BLaER1 treated with 17β-estradiol and CSF1 and Interleukin-3, amounts not matched to agents 10 nM and 100 nM (cell line): ENCODE results near the gene ZBTB49.

ENCODE experiments used
- H3K27ac ChIP-seq, 11 experiments: shearing (Covaris generic); formaldehyde crosslinking; 2 replicates each; pipeline ENCODE4 v1.8.1; 2022
- H3K27me3 ChIP-seq, 11 experiments: shearing (Covaris generic); formaldehyde crosslinking; 2 replicates each; pipeline ENCODE4 v1.8.1; 2022
- H3K36me3 ChIP-seq, 11 experiments: shearing (Covaris generic); formaldehyde crosslinking; 2 replicates each; pipeline ENCODE4 v1.8.1; 2022
- H3K4me1 ChIP-seq, 10 experiments: shearing (Covaris generic); formaldehyde crosslinking; 2 replicates each; pipeline ENCODE4 v1.8.1; 2022
- H3K4me2 ChIP-seq, 11 experiments: shearing (Covaris generic); formaldehyde crosslinking; 2 replicates each; pipeline ENCODE4 v1.8.1; 2022
- H3K4me3 ChIP-seq, 10 experiments: shearing (Covaris generic); formaldehyde crosslinking; 2 replicates each; pipeline ENCODE4 v1.8.1; 2022
- H3K9ac ChIP-seq, 11 experiments: shearing (Covaris generic); formaldehyde crosslinking; 2 replicates each; pipeline ENCODE4 v1.8.1; 2022
- H3K9me3 ChIP-seq, 11 experiments: shearing (Covaris generic); formaldehyde crosslinking; replicated peaks in 1 of 11; 2 replicates each; pipeline ENCODE4 v1.8.1; 2022
- H4K20me1 ChIP-seq, 11 experiments: shearing (Covaris generic); formaldehyde crosslinking; 2 replicates each; pipeline ENCODE4 v1.8.1; 2022
- Cebpa-rat ChIP-seq, 11 experiments: shearing (Covaris generic); IDR thresholded peaks; 2 replicates each; pipeline ENCODE4 v1.8.1; 2022

The ZBTB49 gene

DNA sequence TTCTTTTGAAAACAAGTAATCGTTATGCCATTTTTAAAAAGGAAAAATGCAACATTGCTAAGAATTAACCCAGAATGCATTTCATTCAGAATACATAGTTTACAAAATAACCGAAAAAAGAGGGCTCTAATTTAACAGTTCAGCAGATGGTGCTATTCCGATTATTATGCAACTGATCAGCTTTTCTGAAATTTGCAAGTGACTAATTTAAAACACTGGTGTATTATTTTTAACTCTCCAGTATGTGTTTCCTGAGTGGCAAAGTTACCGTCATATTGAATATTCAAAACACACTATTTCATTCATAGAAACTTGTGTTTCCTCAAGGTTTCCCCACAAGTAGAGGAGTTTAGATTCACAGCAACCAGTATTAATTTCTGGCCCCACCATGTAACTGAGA, 21.1 kb downstream of the ZBTB49 start:
- no peaks in the 10 kb centered on the region for H3K9me3 ChIP-seq
- H3K4me3 ChIP-seq = no peak overlapping the region
- TF ChIP-seq Cebpa-rat (IDR thresholded peaks at IDR 0.05) = no peak
- no peak overlapping the region for H3K4me2 ChIP-seq
- H4K20me1 ChIP-seq = peaks cover 0 to 21% (median 0%) of the 10 kb centered on the region in 11 experiments; a peak in 6 of 22 replicates
- H3K9ac ChIP-seq = no peak overlapping the region
- H3K4me1 ChIP-seq = peaks cover 0 to 11% (median 0%) of the 10 kb centered on the region in 10 experiments; a peak in 4 of 20 replicates
- no peaks in the 10 kb centered on the region for H3K27me3 ChIP-seq
- H3K36me3 ChIP-seq = peaks cover 31 to 77% (median 65%) of the 10 kb centered on the region in 11 experiments
- H3K27ac ChIP-seq = no peak overlapping the region

DNA sequence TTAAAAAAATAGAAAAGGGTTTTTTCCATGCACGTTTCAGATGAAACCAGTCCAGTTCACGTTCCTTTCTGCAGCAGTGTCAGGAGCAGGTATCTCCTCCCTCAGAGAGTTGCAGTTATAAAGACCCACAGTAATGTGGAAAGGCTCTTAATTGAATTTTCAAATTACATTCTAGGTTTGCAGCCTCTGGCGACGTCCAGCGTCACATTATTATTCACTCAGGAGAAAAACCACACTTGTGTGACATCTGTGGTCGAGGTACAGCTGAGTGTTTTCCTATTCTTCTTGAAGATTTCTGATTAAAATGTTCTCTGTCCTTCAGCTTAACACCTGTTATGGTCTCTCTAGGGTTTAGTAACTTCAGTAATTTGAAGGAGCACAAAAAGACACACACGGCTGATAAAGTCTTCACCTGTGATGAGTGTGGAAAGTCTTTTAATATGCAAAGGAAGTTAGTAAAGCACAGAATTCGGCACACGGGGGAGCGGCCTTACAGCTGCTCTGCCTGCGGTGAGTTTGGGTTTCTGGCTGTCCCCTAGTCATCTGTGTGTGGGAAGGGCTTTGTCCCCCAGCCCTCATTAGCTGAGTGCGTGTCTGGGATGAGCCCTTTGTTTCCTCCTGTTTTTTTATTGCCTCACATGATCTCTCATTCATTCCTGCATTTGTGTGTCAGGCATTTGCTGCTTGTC, 25.6 kb downstream of the ZBTB49 start:
- H3K4me1 ChIP-seq = peaks cover 0 to 24% (median 10%) of the 10 kb centered on the region in 10 experiments; a peak in 15 of 20 replicates
- no peak overlapping the region for H3K9ac ChIP-seq
- peaks cover 34 to 87% (median 73%) of the 10 kb centered on the region in 11 experiments for H3K36me3 ChIP-seq
- peaks cover 0 to 17% (median 0%) of the 10 kb centered on the region in 11 experiments; a peak in 2 of 22 replicates for H4K20me1 ChIP-seq
- H3K27ac ChIP-seq = no peak overlapping the region
- no peak for TF ChIP-seq Cebpa-rat (IDR thresholded peaks at IDR 0.05)
- no peaks in the 10 kb centered on the region for H3K9me3 ChIP-seq
- no peaks in the 10 kb centered on the region for H3K27me3 ChIP-seq
- H3K4me2 ChIP-seq = no peak overlapping the region
- no peak overlapping the region for H3K4me3 ChIP-seq

DNA sequence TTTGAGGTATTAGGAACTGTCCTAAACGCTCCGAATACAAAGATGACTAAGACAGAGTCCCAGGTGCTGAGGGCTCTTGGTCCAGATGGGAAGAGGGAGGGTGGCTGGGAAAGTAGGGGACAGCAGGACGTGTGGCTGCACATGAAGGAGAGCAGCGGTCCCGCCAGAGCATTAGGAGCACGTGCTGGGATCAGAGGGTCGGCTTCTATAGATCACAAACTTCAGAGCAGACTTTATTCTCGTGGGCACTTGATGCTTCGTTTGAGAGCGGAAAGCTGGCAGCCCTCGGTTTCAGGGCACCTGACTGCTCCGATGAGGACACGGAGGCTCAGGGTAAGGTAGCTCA, 26.1 kb downstream of the ZBTB49 start:
- H3K27me3 ChIP-seq = no peaks in the 10 kb centered on the region
- no peak overlapping the region for H3K4me2 ChIP-seq
- peaks cover 0 to 17% (median 0%) of the 10 kb centered on the region in 11 experiments; a peak in 1 of 22 replicates for H4K20me1 ChIP-seq
- H3K9me3 ChIP-seq = no peaks in the 10 kb centered on the region
- no peak overlapping the region for H3K9ac ChIP-seq
- H3K4me1 ChIP-seq = peaks cover 0 to 22% (median 10%) of the 10 kb centered on the region in 10 experiments; a peak in 15 of 20 replicates
- peaks cover 39 to 92% (median 79%) of the 10 kb centered on the region in 11 experiments for H3K36me3 ChIP-seq
- no peak for TF ChIP-seq Cebpa-rat (IDR thresholded peaks at IDR 0.05)
- no peak overlapping the region for H3K27ac ChIP-seq
- no peak overlapping the region for H3K4me3 ChIP-seq

DNA sequence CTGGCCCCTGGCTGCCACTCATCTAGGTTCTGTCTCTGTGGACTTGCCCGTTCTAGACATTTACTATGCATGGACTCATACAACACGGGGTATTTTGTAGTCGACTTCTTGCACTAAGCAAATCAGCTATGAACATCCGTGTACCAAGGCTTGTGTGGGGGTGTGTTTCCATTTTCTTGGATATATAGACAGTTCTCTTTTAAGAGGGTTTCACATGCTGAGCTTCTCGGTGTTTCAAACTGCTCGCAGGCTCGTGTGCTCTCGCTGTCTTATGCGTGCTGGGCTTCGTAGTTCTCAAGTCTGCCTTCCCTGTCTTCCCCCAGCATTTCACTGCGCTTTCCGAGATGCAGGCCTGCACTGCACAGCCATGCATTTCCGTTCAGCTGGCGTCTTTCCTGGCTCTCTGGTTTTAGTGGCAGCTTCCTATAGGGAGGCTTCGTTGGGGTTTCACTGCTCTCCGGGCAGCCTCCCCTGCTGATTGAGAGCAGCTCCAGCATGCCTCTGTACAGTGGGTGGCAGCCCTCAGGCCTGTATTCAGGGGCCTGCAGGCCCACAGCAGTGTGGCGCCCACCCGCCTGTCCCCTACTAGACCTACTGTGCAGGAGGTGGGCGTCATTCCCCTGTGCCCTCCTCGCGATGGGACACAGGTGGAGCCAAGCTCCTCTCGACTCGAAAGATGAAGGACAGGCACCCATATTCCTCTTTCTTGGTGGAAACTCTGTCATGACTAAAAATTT, 27.6 kb downstream of the ZBTB49 start:
- H3K4me3 ChIP-seq = no peak overlapping the region

DNA sequence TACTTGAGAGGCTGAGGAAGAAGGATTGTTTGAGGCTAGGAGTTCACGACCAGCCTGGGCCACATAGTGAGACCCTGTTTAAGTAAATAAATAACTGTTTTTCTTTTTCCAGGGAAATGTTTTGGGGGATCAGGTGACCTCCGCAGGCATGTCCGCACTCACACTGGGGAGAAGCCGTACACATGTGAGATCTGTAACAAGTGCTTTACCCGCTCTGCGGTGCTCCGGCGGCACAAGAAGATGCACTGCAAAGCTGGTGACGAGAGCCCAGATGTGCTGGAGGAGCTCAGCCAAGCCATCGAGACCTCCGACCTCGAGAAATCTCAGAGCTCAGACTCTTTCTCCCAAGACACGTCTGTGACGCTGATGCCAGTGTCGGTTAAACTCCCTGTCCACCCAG, 30.5 kb downstream of the ZBTB49 start:
- Histone ChIP-seq H3K4me3 (no peak overlapping the region), H3K4me1 (peaks cover 0 to 15% (median 10%) of the 10 kb centered on the region in 10 experiments; a peak in 15 of 20 replicates), H3K36me3 (peaks cover 41 to 75% (median 66%) of the 10 kb centered on the region in 11 experiments), H3K27me3 (no peaks in the 10 kb centered on the region), H4K20me1 (peaks cover 0 to 8% (median 0%) of the 10 kb centered on the region in 11 experiments; a peak in 1 of 22 replicates), H3K9ac (no peak overlapping the region), H3K4me2 (no peak overlapping the region), H3K9me3 (no peaks in the 10 kb centered on the region), H3K27ac (no peak overlapping the region)
- no peak for TF ChIP-seq Cebpa-rat (IDR thresholded peaks at IDR 0.05)

More for the DNA sequence above, 27.6 kb downstream of the ZBTB49 start:
- Histone ChIP-seq H3K4me1 (peaks cover 0 to 19% (median 10%) of the 10 kb centered on the region in 10 experiments; a peak in 15 of 20 replicates), H3K4me2 (peak overlapping the region in 5 of 11 experiments; percentile 5 to 44 (median 44); a peak in 7 of 22 replicates), H3K27ac (no peak overlapping the region), H3K27me3 (no peaks in the 10 kb centered on the region), H3K9ac (no peak overlapping the region; a peak in 1 of 22 replicates), H3K36me3 (peaks cover 51 to 100% (median 88%) of the 10 kb centered on the region in 11 experiments), H3K9me3 (no peaks in the 10 kb centered on the region), H4K20me1 (peaks cover 0 to 17% (median 0%) of the 10 kb centered on the region in 11 experiments; a peak in 2 of 22 replicates)
- TF ChIP-seq Cebpa-rat (IDR thresholded peaks at IDR 0.05) = no peak

DNA sequence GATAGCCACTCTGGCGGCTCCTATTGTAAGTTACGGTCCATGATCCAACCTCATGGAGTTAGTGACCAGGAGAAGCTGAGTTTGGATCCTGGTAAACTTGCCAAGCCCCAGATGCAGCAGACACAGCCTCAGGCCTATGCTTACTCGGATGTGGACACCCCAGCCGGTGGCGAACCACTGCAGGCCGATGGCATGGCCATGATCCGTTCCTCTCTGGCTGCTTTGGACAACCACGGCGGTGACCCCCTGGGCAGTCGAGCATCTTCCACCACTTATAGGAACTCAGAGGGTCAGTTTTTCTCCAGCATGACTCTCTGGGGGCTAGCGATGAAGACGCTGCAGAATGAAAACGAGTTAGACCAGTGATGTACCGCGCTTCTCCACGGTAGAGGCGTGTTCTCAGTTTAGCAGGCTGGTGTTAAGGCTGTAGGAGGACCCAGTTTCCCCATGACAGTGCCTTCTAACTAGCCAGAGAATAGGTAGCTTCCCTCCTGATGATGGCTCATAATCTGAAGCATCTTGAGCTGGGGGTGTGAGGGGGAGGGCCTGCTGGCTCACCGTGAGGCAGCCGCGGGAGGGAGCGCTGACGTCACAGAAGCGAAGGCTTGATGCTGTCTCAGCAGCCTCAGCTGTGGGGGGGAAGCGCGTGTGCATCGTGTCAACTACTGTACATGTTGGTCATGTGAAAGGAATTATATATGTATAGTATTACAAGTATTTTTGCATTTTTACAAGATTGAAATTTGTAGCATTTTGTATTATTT, 31.1 kb downstream of the ZBTB49 start:
- no peak overlapping the region for H3K27ac ChIP-seq
- TF ChIP-seq Cebpa-rat (IDR thresholded peaks at IDR 0.05) = no peak
- H3K36me3 ChIP-seq = peaks cover 40 to 69% (median 60%) of the 10 kb centered on the region in 11 experiments
- H3K4me1 ChIP-seq = peaks cover 0 to 15% (median 10%) of the 10 kb centered on the region in 10 experiments; a peak in 15 of 20 replicates
- H3K4me2 ChIP-seq = no peak overlapping the region
- H3K27me3 ChIP-seq = no peaks in the 10 kb centered on the region
- no peak overlapping the region for H3K4me3 ChIP-seq
- peaks cover 0 to 8% (median 0%) of the 10 kb centered on the region in 11 experiments; a peak in 1 of 22 replicates for H4K20me1 ChIP-seq
- H3K9me3 ChIP-seq = no peaks in the 10 kb centered on the region
- H3K9ac ChIP-seq = no peak overlapping the region

DNA sequence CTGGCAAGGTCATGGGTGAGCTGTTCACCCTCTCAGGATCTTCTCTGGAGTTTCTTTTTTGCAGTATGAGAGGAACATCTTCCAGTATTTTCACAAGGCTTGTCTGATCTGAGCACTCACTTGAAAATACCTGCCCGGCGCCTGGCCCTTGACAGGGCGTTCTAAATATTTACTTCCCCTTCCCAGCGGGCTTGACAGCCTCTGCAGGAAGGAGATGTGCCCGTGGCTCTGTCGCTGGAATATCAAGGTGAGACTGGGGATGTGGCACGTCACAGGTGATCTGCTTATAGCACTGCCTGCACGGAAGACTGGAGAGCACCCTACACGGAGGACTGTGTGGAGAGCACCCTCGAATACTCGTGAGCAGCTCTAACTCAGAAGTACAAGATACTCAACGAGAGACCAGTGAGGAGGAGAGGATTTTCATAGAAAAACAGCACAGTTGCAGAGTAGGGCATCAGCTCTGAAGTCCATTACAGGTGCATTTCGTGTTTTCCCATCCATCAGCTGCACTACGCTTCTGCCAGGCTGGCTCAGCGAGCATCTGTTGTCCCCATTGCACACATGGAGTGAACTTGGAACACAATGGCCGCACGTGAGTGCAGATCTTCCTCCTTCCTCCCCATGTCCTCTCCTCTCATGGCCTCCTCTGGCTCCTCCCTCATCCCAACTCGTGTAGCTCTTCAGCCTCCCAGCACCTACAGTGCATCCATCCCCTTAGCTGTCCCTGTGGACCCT, 32.1 kb downstream of the ZBTB49 start:
- Histone ChIP-seq H3K27me3 (no peaks in the 10 kb centered on the region), H3K9me3 (no peaks in the 10 kb centered on the region), H3K4me1 (peaks cover 0 to 6% (median 3%) of the 10 kb centered on the region in 10 experiments; a peak in 13 of 20 replicates), H3K9ac (no peak overlapping the region), H3K36me3 (peaks cover 36 to 59% (median 51%) of the 10 kb centered on the region in 11 experiments), H3K4me2 (no peak overlapping the region), H4K20me1 (peaks cover 0 to 8% (median 0%) of the 10 kb centered on the region in 11 experiments; a peak in 1 of 22 replicates), H3K27ac (no peak overlapping the region), H3K4me3 (no peak overlapping the region)
- no peak for TF ChIP-seq Cebpa-rat (IDR thresholded peaks at IDR 0.05)
